Brain microvascular endothelial cell (primary cell): ENCODE measurements around the gene KLRF2.

Experiments used
- DNase-seq: peaks from one replicate; pipeline ENCODE4 v3.0.0-alpha.2; 2020
- H3K27ac ChIP-seq: fragments of 250-450 bp; sonication (Bioruptor Pico); 2 replicates; pipeline ENCODE4 v1.5.1; 2020; ENCODE audit warnings: mild to moderate bottlenecking, moderate library complexity
- H3K27me3 ChIP-seq: fragments of 250-450 bp; sonication (Bioruptor Pico); replicated peaks from 2 replicates; pipeline ENCODE4 v1.5.1; 2020; ENCODE audit warnings: mild to moderate bottlenecking
- H3K36me3 ChIP-seq: fragments of 250-450 bp; sonication (Bioruptor Pico); replicated peaks from 2 replicates; pipeline ENCODE4 v1.5.1; 2020; ENCODE audit warnings: mild to moderate bottlenecking
- H3K4me3 ChIP-seq: 2 replicates; pipeline ENCODE4 v1.5.1; 2011; ENCODE audit warnings: low read depth, mild to moderate bottlenecking, control low read depth, low read length, moderate library complexity
- CTCF ChIP-seq: IDR thresholded peaks from 2 replicates; pipeline ENCODE4 v1.5.1; 2011; ENCODE audit warnings: low read depth, mild to moderate bottlenecking, moderate library complexity, low read length, control low read depth, inconsistent platforms; ENCODE audit errors: missing control alignments
- in situ Hi-C: cut with HindIII; loops from 2 replicates; pipeline ENCODE4 v1.10.0; 2017; ENCODE audit warnings: low sequenced_read_pairs, low pct_ligation_motif_present

KLRF2 gene

GRCh38 chr12:9944391-9944790 is 63.1 kb downstream of the KLRF2 start:
- H3K27ac ChIP-seq = no peak overlapping the region
- H3K36me3 ChIP-seq = no peaks in the 10 kb centered on the region
- no peak for DNase-seq
- no peak for TF ChIP-seq CTCF
- in situ Hi-C loops = no loop called here
- no peak overlapping the region for H3K4me3 ChIP-seq
- no peaks in the 10 kb centered on the region for H3K27me3 ChIP-seq
